Vagina (tissue), 2 donors: ENCODE results near the gene NINJ2. TPM values are rescaled to one million over a fixed set of nuclear protein-coding genes. Genes with fewer than 3 reads are reported as not detected.

Source experiments
- DNase-seq, 2 donors: peaks; one replicate each; pipeline ENCODE4 v3.0.0-alpha.2; 2017; ENCODE audit errors: extremely low spot score in 2 of 2
- H3K27ac ChIP-seq: fragments of 200-600 bp; sonication (generic); one replicate; pipeline ENCODE4 v1.5.1; 2019
- H3K27me3 ChIP-seq: fragments of 200-600 bp; sonication (generic); one replicate; pipeline ENCODE4 v1.5.1; 2019
- H3K36me3 ChIP-seq, 2 donors: fragments of 200-600 bp; sonication (generic); one replicate each; pipeline ENCODE4 v1.5.1; 2017 to 2019
- H3K4me1 ChIP-seq: fragments of 200-600 bp; sonication (generic); one replicate; pipeline ENCODE4 v1.5.1; 2019
- H3K4me3 ChIP-seq, 2 donors: fragments of 200-600 bp; sonication (generic); 1 replicate in 1 of 2; 2 replicates in 1 of 2; pipeline ENCODE4 v1.5.1; 2016 to 2019
- H3K9me3 ChIP-seq: fragments of 200-600 bp; sonication (generic); one replicate; pipeline ENCODE4 v1.5.1; 2019
- POLR2A ChIP-seq, 2 donors: fragments of 450-650 bp; IDR thresholded peaks; one replicate each; pipeline ENCODE4 v1.6.1; 2017; ENCODE audit warnings: antibody characterized with exemption in 2 of 2, mild to moderate bottlenecking in 2 of 2, moderate library complexity in 2 of 2
- POLR2AphosphoS5 ChIP-seq, 2 donors: sonication (generic); formaldehyde crosslinking; IDR thresholded peaks; one replicate each; pipeline ENCODE4 v1.9.0; 2017; ENCODE audit warnings: antibody characterized with exemption in 2 of 2, mild to moderate bottlenecking in 2 of 2, low read depth in 1 of 2; ENCODE audit not compliant: insufficient read depth in 1 of 2
- intact Hi-C: fragments of 100-400 bp; cut with DNase I; formaldehyde crosslinking; loops from one replicate; pipeline ENCODE4 v1.15.1; 2023
- total RNA-seq: library from RNA; depleted of rRNA; stranded (reverse); fragments of >200 nt; gene quantifications from one replicate; pipeline ENCODE4 v1.2.3, GENCODE V29; 2016
- TF ChIP-seq, protein P1 (sequence below), 3 experiments: fragments of 450-650 bp in 2 of 3; fragments of 200-600 bp in 1 of 3; sonication (generic) in 1 of 3; IDR thresholded peaks; one replicate each; pipeline ENCODE4 v1.5.1; 2017 to 2019; ENCODE audit warnings: antibody characterized with exemption in 3 of 3, mild to moderate bottlenecking in 2 of 3, moderate library complexity in 2 of 3

The NINJ2 gene
- total RNA-seq, 1 donor from 2014 or later, result 23.8 TPM

DNA sequence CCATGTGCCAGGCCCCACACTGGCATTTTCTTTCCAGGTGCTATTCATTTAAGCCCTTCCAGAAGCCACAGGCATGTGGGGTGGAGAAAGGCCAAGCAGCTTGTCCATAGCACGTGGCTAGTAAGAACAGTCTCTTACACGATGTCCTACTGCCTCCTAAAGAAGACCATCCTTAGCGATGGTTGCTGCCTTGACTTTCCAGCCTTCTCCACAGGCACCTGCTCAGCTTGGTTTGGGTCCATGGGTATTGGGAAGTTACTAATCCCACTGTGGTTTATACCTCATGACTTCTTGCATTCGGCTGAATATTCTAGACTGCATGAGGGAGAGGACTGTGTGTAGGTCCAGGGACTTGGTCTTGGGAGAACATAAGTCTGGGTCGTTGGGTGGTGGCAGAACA lies 49.2 kb downstream of the NINJ2 start:
- DNase-seq, result no peak
- H3K9me3 ChIP-seq, result no peaks in the 10 kb centered on the region
- no peak overlapping the region for H3K27ac ChIP-seq
- peaks cover 23% of the 10 kb centered on the region for H3K4me1 ChIP-seq
- intact Hi-C loops, result no loop called here
- no peak overlapping the region for H3K4me3 ChIP-seq
- TF ChIP-seq, protein P1, sequence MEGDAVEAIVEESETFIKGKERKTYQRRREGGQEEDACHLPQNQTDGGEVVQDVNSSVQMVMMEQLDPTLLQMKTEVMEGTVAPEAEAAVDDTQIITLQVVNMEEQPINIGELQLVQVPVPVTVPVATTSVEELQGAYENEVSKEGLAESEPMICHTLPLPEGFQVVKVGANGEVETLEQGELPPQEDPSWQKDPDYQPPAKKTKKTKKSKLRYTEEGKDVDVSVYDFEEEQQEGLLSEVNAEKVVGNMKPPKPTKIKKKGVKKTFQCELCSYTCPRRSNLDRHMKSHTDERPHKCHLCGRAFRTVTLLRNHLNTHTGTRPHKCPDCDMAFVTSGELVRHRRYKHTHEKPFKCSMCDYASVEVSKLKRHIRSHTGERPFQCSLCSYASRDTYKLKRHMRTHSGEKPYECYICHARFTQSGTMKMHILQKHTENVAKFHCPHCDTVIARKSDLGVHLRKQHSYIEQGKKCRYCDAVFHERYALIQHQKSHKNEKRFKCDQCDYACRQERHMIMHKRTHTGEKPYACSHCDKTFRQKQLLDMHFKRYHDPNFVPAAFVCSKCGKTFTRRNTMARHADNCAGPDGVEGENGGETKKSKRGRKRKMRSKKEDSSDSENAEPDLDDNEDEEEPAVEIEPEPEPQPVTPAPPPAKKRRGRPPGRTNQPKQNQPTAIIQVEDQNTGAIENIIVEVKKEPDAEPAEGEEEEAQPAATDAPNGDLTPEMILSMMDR (IDR thresholded peaks at IDR 0.05), result no peak
- TF ChIP-seq POLR2A (IDR thresholded peaks at IDR 0.05), result no peak
- TF ChIP-seq POLR2AphosphoS5 (IDR thresholded peaks at IDR 0.05; ENCODE audit: insufficient read depth in 1 of 2, low read depth in 1 of 2), result no peak
- no peaks in the 10 kb centered on the region for H3K36me3 ChIP-seq
- no peaks in the 10 kb centered on the region for H3K27me3 ChIP-seq

DNA sequence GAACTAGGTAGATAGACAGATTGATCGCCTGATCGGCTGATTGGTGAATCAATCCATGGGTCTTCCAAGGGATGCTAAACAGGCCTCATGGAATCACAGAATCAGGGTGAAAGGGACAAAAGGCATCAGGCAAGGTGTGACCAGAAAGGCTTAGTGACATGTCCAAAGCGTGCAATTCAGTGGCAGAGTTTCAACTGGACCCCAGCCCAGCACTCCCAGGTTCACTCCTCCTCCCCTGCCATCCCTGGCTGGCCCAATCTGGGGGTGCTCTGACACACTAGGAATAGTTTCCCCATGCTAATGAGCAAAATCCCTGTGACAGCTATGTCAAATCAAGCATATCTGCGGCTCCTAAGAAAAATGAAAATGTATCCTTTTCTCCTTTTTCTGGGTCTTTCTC lies 50.4 kb downstream of the NINJ2 start:
- Histone ChIP-seq H3K27me3 (no peaks in the 10 kb centered on the region), H3K4me1 (peaks cover 31% of the 10 kb centered on the region), H3K9me3 (no peaks in the 10 kb centered on the region), H3K36me3 (no peaks in the 10 kb centered on the region), H3K27ac (no peak overlapping the region), H3K4me3 (no peak overlapping the region)
- no peak for DNase-seq
- intact Hi-C loops, result no loop called here
- no peak for TF ChIP-seq POLR2AphosphoS5 (IDR thresholded peaks at IDR 0.05; ENCODE audit: insufficient read depth in 1 of 2, low read depth in 1 of 2)
- no peak for TF ChIP-seq POLR2A (IDR thresholded peaks at IDR 0.05)
- TF ChIP-seq, protein P1 (IDR thresholded peaks at IDR 0.05), result no peak

- intact Hi-C loops, result no loop called here
- Histone ChIP-seq H3K9me3 (no peaks in the 10 kb centered on the region), H3K4me3 (no peak overlapping the region), H3K27ac (no peak overlapping the region), H3K27me3 (no peaks in the 10 kb centered on the region), H3K36me3 (no peaks in the 10 kb centered on the region), H3K4me1 (peaks cover 37% of the 10 kb centered on the region)
- no peak for DNase-seq
- no peak for TF ChIP-seq POLR2AphosphoS5 (IDR thresholded peaks at IDR 0.05; ENCODE audit: insufficient read depth in 1 of 2, low read depth in 1 of 2)
- TF ChIP-seq POLR2A (IDR thresholded peaks at IDR 0.05), result no peak
- TF ChIP-seq, protein P1 (IDR thresholded peaks at IDR 0.05), result no peak
Measured at GRCh38 chr12:612293-612692, 51.0 kb downstream of the NINJ2 start.

- intact Hi-C loops, result no loop called here
- no peaks in the 10 kb centered on the region for H3K27me3 ChIP-seq
- no peak overlapping the region for H3K4me3 ChIP-seq
- no peaks in the 10 kb centered on the region for H3K9me3 ChIP-seq
- no peak for DNase-seq
- H3K4me1 ChIP-seq, result peaks cover 41% of the 10 kb centered on the region
- no peaks in the 10 kb centered on the region for H3K36me3 ChIP-seq
- no peak overlapping the region for H3K27ac ChIP-seq
- TF ChIP-seq POLR2AphosphoS5 (IDR thresholded peaks at IDR 0.05; ENCODE audit: insufficient read depth in 1 of 2, low read depth in 1 of 2), result no peak
- no peak for TF ChIP-seq POLR2A (IDR thresholded peaks at IDR 0.05)
- TF ChIP-seq, protein P1 (IDR thresholded peaks at IDR 0.05), result no peak
Measured at GRCh38 chr12:611721-612120, 51.5 kb downstream of the NINJ2 start.

DNA sequence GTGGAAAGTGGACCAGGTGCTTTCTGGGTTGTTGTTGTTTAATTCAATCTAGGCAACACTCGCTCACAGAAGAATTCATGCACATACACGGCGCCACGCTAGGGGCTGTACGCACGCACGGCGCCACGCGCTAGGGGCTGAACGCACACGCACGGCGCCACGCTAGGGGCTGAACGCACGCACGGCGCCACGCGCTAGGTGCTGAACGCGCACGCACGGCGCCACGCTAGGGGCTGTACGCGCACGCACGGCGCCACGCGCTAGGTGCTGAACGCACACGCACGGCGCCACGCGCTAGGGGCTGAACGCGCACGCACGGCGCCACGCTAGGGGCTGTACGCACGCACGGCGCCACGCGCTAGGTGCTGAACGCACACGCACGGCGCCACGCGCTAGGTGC lies 54.3 kb downstream of the NINJ2 start:
- intact Hi-C loops, result no loop called here
- no peak for DNase-seq
- H3K9me3 ChIP-seq, result no peaks in the 10 kb centered on the region
- H3K27me3 ChIP-seq, result no peaks in the 10 kb centered on the region
- H3K4me1 ChIP-seq, result peaks cover 33% of the 10 kb centered on the region
- H3K4me3 ChIP-seq, result no peak overlapping the region
- no peaks in the 10 kb centered on the region for H3K36me3 ChIP-seq
- H3K27ac ChIP-seq, result no peak overlapping the region
- TF ChIP-seq POLR2AphosphoS5 (IDR thresholded peaks at IDR 0.05; ENCODE audit: insufficient read depth in 1 of 2, low read depth in 1 of 2) (no peak), POLR2A (IDR thresholded peaks at IDR 0.05) (no peak)
- TF ChIP-seq, protein P1 (IDR thresholded peaks at IDR 0.05), result no peak
